ENCODE results near the gene CTSE. TPM values are rescaled to one million over a fixed set of nuclear protein-coding genes. Genes with fewer than 3 reads are reported as not detected.

Gene CTSE
- total and polyA plus RNA-seq, 9 of the 15 experiments (the other 6 are each of a cell fraction or from before 2014, with no cell fraction given) = 0.04 to 0.18 (median 0.09) TPM; not detected in 4

DNA sequence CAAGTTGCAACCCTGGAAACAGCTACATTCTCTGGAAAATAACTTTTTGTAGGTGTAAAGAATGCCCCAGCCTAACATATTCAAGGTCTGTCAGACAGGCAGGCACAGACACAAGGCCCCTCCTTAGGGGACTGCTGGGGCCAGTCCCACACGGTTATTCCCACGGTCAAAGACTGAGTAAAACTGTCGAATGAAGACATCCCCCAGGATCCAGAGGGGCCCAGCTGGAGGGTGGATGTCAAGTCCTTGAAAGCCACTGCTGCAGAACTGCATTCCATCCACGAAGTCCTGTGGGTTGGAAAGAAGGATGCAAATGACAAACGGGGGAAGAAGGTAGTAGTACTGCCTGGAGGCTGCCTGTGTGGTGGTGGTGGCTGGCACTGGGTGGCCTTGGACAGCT, 13.6 kb downstream of the CTSE start:
- 0% methylated on average over 5 of the region's 5 CpGs for WGBS (ENCODE audit: insufficient coverage, low coverage, missing lambda C conversion rate)
- no peak overlapping the region for H3K27ac ChIP-seq (ENCODE audit: extremely low read depth, low read depth, low read length)
- H4K20me1 ChIP-seq (replicated peaks; ENCODE audit: control insufficient read depth, insufficient read depth, low read length) = no peaks in the 10 kb centered on the region; the same call in none of the 2 replicates
- H3K9ac ChIP-seq (ENCODE audit: insufficient read depth in 1 of 2, low read depth in 2 of 2, low read length in 2 of 2) = no peak overlapping the region
- H3K27me3 ChIP-seq (ENCODE audit: control insufficient read depth in 2 of 2, insufficient read depth in 2 of 2, low read length in 2 of 2) = peaks cover 20 to 38% of the 10 kb centered on the region in 2 experiments
- DNase-seq (ENCODE audit: extremely low read depth in 1 of 4, low spot score in 3 of 4) (no peak), ATAC-seq (no peak), FAIRE-seq (no peak)
- no peaks in the 10 kb centered on the region for H3K79me2 ChIP-seq (ENCODE audit: control insufficient read depth, insufficient read depth, low read length)
- BruUV-seq (replicated peaks) = no TSS peak
- CTCF ChIA-PET (ENCODE audit: low intra/inter-chr PET ratio) = no interaction called here
- TF ChIP-seq, protein P1, sequence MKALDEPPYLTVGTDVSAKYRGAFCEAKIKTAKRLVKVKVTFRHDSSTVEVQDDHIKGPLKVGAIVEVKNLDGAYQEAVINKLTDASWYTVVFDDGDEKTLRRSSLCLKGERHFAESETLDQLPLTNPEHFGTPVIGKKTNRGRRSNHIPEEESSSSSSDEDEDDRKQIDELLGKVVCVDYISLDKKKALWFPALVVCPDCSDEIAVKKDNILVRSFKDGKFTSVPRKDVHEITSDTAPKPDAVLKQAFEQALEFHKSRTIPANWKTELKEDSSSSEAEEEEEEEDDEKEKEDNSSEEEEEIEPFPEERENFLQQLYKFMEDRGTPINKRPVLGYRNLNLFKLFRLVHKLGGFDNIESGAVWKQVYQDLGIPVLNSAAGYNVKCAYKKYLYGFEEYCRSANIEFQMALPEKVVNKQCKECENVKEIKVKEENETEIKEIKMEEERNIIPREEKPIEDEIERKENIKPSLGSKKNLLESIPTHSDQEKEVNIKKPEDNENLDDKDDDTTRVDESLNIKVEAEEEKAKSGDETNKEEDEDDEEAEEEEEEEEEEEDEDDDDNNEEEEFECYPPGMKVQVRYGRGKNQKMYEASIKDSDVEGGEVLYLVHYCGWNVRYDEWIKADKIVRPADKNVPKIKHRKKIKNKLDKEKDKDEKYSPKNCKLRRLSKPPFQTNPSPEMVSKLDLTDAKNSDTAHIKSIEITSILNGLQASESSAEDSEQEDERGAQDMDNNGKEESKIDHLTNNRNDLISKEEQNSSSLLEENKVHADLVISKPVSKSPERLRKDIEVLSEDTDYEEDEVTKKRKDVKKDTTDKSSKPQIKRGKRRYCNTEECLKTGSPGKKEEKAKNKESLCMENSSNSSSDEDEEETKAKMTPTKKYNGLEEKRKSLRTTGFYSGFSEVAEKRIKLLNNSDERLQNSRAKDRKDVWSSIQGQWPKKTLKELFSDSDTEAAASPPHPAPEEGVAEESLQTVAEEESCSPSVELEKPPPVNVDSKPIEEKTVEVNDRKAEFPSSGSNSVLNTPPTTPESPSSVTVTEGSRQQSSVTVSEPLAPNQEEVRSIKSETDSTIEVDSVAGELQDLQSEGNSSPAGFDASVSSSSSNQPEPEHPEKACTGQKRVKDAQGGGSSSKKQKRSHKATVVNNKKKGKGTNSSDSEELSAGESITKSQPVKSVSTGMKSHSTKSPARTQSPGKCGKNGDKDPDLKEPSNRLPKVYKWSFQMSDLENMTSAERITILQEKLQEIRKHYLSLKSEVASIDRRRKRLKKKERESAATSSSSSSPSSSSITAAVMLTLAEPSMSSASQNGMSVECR (CRISPR knock-in tag; IDR thresholded peaks at IDR 0.05) = no peak
- TF ChIP-seq ZNF174 (CRISPR knock-in tag; IDR thresholded peaks at IDR 0.05) = no peak
- TF ChIP-seq SPI1 (IDR thresholded peaks at IDR 0.05; ENCODE audit: borderline replicate concordance, low read depth, low read length) = no peak
- in situ Hi-C loops (cut with MboI) = no loop called here
- no peak overlapping the region for H2AFZ ChIP-seq (ENCODE audit: low read depth, low read length)
- H3K9me3 ChIP-seq (replicated peaks; ENCODE audit: control insufficient read depth, insufficient read depth, low read depth, low read length) = no peaks in the 10 kb centered on the region
- H3K4me2 ChIP-seq (ENCODE audit: insufficient read depth, low read length) = no peak overlapping the region
- POLR2A ChIA-PET = no interaction called here
- H3K36me3 ChIP-seq (ENCODE audit: control insufficient read depth, insufficient read depth, low read length) = no peaks in the 10 kb centered on the region
- no peak overlapping the region for H3K4me3 ChIP-seq
- no peaks in the 10 kb centered on the region for H3K9me1 ChIP-seq (ENCODE audit: control insufficient read depth, insufficient read depth, low read length)
- intact Hi-C loops (cut with micrococcal nuclease) = no loop called here
- H3K4me1 ChIP-seq (replicated peaks in 1 of 2; ENCODE audit: control insufficient read depth in 2 of 2, insufficient read depth in 2 of 2, low read length in 2 of 2) = peaks cover 9 to 16% of the 10 kb centered on the region in 2 experiments
